Heart left ventricle (tissue), 13 donors: Measurements from ENCODE around the gene S100PBP.

ENCODE experiments used
- CTCF ChIP-seq, 12 donors: fragments of 200-600 bp; sonication (generic) in 4 of 12; IDR thresholded peaks; one replicate each; pipeline versions ENCODE4 v1.5.0 to v1.8.0; 2018 to 2022; ENCODE audit warnings: antibody characterized with exemption in 12 of 12, mild to moderate bottlenecking in 5 of 12
- POLR2A ChIP-seq, 2 donors: fragments of 450-650 bp; IDR thresholded peaks; one replicate each; pipeline ENCODE4 v1.6.1; 2017; ENCODE audit warnings: antibody characterized with exemption in 2 of 2, mild to moderate bottlenecking in 2 of 2, moderate library complexity in 2 of 2
- donor health status: ischemic (EF 13 %, LVEDD 7.1; RV severe dilation, severe dysfunction).
- donor health status: DM: no; HTN: yes; CAD: no.
- donor health status: DM: no; HTN: no; CAD: no.
- donor health status: ischemic (EF 25% LVEDD 6.9; RV normal size, moderate dysfunction).
- donor health status: ischemic (EF 25% LVEDD 5.7; RV mildly dilated, moderate dysfunction).
- donor health status: ischemic (EF 35%, LVEDD 5.7; RV mildly dilated, moderate dysfunction).
- donor health status: nonischemic (EF 11% LVEDD 7.7; RV severe dilation, severe dysfunction).
- donor health status: DM: yes; HTN: yes; CAD: no.
- donor health status: PGD.
- donor health status: ischemic (EF 29% LVEDD 5.4; RV normal size, mild dysfunction).
- donor health status: nonischemic (EF 23%, LVEDD 6.1; RV moderate dilation, normal function).

- TF ChIP-seq CTCF (IDR thresholded peaks at IDR 0.05) (no peak), POLR2A (IDR thresholded peaks at IDR 0.05) (no peak)
These were observed 61.2 kb downstream of the S100PBP start for GRCh38 chr1:32878637-32879041.
